GM19023 (cell line): Measurements from ENCODE around the gene CSF1R.
"Not testable (repeated sequence)": the region's sequence is repeated elsewhere in the genome, so short reads cannot be mapped to it uniquely, and the experiment has no call there.

Experiments used
- ATAC-seq: cut with Tn5 transposase; IDR thresholded peaks from one replicate; pipeline ENCODE4 v1.9.1; 2021; ENCODE audit warnings: mild to moderate bottlenecking, moderate library complexity; ENCODE audit not compliant: unreplicated experiment

CSF1R gene

DNA sequence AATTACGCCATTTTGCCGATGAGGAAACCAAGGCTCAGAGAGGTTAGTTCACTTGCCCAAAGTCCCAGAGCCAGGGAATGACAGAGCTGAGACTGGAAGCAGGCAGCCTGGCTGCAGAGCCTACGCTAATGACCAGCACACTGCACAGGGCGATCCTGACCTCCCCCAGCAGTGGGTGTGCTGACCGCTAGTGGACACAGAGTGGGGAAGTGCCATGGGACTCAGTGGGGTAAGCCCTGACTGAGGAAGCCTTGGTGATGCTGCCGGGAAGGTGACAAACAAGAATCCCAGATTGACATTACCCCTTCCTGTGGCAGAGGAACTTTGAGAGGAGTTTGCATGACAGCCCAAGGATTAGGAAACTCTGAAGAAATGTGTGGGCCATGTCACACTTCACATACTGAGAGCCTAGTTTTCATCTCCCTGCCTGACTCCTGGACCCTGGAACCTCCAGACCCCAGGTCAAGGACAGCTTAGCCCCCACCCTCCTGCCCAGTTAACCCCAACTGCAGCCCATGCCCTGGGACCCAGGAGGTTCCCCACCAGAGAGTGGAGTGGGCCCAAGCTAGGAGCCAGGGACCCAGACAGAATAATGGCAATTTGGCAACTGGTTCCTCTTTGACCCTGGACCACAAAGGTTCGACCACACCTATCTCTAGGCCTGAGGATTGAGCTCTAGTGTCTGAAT is 19.7 kb upstream of the CSF1R start:
- ATAC-seq, result no peak

DNA sequence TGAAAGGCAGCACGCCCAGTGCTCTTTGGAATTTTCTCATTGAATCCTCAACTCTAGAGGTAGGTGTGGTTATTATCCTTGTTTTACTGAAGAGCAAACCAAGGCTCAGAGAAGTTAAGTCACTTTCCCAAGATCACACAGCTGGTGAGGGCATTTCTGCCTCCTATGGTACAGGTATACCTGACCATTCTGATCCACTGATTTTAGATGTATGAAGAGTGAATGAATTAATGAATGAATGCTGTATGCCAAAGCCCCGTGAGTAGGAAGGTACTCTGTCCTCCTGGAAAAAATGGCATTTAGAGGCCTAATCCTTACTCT is 18.2 kb upstream of the CSF1R start:
- no peak for ATAC-seq

DNA sequence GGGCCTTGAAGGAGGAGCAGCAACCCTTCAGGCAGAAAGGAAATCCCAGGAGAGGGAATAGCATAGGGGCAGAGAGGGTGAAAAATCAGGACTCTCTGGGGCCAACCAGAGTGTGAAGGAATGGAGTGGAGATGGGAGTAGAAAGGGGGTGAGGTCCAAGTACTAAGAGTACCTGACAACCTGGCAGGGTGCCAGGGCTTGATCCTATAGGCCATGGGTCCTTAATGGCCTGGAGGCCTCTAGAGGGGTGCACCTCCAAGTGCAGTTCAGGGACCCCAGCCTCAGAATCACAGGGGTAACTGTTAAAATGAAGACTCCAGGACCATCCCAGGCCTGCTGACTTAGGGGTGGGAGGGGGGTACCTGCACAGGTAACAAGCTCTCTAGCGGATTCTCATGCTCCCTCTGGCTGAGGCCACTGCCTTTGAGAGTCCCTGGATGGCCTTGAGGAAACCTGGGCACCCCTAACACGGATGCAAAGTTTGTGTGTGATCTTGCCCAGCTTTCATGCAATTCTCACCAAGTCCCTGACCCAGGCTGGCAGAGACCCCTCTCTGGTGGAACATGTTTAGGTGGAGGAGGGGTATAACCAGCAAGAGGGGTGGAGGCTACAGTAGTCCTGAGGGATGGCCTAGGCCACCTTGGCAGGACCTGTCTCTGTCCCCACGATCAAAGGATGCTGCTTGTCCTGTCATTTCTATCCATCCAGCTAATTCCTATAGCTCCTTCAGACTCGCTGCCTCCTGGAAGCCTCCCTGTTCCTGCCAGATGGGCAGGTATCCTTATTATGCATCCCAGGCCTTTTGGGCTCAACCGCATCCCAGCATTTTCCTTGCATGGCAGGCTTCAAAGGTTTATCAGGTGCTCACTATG is 17.6 kb upstream of the CSF1R start:
- no peak for ATAC-seq

DNA sequence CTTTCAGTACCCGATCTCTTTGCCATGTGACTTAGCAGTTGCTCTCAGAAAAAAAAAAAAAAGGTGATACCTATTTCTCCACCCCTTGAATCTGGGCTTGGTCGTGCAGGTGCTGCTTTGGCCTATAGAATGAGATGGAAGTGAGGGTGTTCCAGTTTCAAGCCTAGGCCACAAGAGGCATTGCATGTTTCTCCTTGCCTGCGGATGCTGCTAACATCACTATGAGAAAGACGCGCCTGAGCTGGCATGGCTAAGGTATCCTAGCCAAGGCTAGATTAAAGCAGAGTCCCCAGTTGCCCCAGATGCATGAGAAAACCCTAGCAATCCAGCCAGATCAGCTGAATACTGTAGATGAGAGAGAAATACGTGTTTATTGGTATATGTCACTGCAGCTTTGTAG is 14.7 kb upstream of the CSF1R start:
- no peak for ATAC-seq

DNA sequence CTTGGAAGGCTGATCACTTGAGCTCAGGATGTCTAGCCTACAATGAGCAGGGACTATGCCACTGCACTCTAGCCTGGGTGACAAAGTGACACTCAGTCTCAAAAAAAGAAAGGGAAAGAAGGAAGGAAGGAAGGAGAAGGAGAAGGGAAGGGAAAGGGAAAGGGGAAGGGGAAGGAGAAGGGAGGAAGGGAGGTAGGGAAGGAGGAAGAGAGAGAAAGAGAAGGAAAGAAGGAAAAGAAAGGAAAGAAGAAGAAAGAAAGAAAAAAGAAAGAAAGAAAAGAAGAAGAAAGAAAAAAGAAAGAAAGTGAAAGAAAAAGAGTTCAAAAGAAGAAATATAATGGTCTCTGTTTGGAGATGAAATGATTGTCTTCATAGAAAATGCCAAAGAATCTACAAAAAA is 10.8 kb upstream of the CSF1R start:
- ATAC-seq, result no peak

DNA sequence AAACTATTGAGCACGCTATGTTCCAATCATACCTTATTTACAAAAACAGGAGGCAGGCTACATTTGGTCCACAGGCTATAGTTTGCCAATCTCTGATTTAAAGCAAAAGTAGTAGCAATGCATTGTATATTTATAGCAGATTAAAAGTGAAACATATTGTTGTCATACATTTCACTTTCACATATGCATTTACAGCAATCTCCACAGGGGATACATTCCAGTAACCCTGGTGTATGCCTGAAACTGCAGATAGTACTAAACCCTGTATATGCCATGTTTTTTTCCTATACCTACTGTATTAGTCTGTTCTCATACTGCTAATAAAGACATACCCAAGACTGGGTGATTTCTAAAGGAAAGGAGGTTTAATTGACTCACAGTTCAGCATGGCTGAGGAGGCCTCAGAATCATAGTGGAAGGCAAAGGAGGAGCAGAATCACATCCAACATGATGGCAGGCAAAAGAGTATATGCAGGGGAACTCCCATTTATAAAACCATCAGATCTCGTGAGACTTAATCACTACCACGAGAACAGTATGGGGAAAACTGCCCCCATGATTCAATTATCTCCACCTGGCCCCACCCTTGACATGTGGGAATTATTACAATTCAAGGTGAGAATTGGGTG is 5.9 kb upstream of the CSF1R start:
- ATAC-seq, result no peak

DNA sequence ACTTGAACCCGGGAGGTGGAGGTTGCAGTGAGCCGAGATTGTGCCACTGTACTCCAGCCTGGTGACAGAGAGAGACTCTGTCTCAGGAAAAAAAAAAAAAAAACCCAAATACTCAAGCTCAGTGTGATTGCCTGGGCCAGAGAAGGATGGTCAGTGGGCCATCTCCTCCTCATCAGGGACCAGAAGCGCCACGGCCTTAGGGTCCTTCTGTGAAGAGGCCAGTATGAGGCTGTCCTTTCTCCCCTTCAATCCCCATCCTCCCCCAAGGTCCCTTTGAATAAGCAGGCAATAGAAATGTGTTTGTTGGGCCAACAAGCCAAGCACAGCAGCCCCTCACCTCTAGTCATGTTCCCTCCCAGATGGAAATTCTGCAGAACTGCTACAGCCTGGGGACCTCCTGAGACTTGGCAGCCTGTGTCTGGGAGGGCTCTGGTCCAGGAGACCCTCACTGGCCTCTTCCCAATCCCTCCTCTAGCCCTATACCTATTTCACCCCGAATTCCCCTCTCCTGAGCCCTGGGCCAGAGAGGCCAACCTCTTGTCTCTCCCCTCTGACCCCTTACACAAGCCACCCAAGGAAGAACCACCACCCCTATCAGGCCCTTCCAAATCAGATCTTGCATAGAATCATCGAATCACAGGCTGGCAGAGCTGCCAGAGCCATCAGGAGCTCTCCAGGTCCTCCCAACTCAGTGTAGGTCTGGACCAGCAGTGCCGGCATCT is 1.0 kb downstream of the CSF1R start:
- ATAC-seq, result no peak

DNA sequence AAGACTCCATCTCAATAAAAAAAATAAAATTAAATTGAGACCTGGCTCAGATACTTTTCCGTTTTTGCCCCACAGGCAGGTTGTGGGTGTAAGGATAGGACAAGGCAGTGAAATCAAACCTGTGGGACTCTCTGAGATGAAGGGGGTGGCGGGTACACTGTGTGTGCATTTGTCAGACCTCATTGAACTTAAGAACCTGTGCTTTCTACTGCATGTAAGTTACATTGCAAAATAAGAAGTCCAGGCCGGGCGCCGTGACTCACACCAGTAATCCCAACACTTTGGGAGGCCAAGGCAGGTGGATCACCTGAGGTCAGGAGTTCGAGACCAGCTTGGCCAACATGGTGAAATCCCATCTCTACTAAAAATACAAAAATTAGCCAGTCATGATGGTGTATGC is 1.6 kb downstream of the CSF1R start:
- ATAC-seq, result not testable (repeated sequence)

DNA sequence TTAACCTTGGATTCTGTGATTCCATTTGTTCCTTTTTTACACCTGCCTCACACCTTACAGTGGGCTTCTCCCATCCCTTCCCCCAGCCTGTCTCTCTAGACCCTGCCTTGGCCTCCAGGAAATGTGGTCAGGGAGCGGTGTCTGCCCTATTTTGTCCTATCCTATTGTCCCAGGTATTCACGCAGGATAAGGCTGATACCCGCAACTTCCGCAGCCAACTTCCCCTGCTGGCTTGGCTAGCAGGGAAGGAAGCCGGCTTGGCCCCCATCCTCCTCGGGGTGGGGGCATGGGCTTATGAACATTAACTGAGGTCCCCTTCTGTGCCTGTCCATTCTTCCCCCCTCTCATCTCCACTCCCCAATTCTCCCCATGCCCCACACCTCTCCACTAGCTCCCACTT is 3.5 kb downstream of the CSF1R start:
- ATAC-seq, result no peak

DNA sequence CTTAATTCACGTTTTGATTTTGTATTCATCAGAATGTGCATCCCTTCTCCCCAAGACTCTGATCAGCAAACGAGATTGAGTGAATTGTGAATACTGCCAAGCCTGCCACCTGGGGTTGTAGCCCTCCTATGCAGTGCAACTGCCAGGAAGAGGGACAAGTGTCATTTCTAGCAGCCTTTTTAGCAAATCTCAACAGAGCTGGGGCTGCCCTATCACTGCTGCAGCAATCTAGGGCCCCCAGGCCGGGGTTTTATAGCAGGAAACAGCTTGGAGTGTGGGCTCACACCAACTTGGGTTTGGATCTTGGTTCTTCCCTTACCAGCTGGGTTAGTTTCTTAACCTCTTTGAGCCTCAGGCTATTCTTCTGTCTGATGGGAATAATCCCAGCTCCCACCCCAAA is 4.0 kb downstream of the CSF1R start:
- ATAC-seq, result peak; percentile 19

DNA sequence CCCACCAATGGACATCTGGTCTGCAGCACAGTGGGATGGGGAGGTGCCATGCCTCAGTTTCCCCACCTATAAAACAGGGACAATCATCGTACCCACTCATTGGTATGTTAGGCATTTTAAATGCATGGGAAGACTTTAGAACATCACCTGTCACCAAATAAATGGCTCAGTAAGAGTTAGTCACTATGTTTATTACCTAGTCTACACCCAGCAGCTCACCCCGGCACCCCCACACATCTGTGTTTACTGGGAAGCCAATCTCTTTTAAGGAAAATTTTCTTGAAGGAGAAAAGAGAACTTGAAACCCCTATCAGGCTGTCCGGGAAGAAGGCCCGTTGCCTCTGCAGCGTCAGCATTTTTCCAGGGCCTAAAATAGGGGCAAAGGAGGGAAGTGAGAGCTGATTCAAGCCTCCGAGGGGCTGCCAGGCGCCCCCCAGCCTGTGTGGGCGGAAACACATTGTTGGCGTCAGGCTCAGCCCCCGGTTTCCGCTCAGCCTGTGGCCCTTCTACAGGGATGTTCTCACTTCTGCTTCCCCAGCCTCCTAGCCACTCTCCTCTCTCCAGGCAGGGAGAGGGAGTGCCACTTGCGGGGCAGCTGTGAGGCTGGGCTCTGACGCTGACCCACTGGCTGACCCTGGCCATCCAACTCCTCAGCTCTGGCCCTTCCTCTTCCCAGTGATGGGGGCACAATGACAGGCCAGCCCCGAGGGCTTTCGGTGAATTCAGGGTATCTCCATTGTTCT is 4.6 kb downstream of the CSF1R start:
- peak; percentile 79 for ATAC-seq

DNA sequence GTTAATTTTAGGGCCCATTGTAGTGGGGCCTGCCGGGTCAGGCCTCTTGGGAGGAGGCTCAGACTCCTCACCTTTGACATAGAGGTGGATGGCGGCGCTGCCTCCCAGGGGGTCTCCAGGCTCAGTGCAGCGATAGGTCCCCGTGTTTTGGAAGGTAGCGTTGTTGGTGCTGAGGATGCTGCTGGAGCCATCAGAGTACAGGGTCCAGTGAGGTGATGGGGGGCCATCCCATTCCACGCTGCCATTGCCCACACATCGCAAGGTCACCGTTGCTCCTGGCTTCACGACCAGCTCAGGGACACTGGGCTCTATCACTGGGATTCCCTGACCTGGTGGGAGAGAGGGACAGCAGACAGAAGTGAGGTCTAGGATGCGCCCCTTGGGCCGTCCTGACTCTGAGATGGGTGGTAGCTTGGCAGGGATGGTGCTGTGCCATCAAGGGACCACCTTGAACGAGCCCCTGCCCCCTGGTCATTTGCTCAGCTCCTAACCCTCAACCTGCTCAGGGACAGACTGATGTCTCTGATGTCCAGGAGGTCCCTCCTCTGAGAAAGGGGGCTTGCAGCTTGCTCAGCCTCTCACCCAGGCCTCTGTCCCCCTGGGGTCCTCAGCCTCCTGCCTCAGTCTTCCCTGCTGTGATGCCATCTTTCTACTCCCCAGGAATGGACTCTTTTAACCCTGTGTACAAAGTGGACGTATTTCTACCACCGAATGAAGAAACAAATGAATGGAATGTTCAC is 5.5 kb downstream of the CSF1R start:
- ATAC-seq, result no peak

DNA sequence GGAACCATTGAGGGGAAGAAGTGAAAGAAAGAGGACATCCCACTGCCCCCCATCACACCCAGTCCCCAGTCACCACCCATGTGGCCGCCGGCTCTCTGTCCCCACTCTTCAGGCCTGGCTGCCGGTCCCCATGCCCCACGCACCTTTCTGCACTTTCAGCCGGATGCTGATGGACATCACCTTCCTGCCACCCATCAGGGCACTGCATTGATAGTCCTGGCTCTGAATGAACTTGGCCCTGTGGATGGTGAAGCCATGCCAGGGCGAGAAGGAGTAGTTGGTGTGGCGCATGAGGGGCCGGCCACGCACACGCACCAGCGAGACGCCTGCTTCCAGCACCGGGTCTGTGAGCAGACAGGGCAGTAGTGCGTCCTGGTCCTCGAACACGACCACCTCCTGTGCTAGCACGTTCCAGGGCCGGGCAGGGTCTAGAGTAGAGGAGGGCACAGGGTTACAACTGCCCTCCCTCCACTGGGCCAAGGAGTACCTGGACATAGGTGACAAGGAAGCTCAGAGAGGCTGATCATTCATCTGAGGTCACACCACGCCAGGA is 6.4 kb downstream of the CSF1R start:
- no peak for ATAC-seq

DNA sequence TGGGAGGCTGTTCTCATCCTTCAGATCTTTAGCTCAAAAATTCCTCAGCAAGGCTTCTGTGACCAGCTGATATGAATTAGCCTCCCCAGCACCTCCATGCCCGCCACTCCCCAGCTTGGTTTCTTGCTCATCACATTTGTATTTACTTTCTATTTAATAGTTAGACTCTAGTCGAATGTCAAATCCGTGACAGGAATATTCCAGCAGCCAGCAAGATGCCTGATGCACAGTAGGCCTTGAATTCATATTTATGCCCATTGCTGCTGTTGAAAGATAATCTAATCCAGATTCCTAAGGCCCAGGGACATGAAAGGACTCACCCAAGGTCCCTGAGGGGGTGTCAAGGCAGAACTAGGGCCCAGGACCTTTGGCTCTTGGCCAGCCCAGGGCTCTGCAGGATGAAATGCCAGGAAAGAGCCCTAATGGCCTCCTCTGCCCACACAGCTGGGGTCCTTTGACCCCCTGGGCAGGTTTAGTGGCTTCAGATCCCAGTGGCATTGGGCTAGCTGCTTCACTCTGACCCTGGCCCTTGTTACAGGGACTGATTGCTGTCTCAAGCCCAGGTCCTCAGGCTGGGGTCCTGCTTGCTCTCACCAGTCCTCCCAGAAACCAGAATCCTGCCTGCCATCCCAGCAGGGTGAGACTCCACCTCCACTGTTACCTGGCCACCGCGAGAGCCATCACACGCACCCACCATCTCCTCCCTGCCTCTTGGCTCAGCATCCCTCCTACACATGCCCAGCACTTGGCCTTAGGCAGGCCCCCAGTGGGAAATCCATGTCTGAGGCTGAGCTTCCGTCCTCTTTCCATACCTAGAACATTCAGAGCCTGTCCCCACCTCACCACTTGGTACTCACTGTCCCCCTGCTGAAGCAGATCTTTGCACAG is 7.3 kb downstream of the CSF1R start:
- no peak for ATAC-seq

DNA sequence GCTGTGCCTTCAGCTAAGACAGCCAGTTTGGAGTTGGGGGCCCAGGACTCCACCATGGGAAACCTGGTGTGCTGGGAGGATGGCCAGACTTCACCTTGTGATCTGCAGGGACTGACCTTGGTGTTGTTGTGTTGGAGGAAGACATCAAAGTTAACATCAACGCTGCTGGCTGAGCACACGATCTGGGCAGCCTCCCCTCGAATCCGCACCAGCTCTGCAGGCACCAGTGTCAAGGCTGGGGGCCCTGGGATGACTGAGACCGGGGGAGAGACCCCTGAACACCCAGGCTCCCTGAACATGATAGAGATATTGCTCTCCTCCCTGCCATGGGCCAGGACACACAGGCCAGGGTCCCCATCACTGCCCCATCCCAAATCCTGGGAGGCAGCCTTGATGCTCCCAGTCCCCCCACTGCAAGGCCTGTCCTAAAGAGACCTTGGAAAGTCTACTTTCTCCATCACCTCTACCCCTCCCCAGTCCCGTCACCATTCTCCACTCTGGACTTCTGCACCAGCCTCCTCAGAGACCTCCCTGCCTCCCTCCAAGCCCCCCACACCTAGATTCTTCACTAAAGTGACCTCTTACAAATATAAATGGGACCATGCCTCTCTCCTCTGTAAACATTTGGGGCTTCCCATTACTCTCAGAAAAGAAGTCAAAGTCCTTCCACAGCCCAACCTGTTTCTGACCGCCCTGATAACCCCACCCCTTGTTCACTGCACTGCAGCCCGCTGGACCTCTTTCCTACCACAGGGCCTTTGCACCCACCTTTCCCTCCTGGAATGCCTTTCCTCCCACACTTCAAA is 8.2 kb downstream of the CSF1R start:
- no peak for ATAC-seq

DNA sequence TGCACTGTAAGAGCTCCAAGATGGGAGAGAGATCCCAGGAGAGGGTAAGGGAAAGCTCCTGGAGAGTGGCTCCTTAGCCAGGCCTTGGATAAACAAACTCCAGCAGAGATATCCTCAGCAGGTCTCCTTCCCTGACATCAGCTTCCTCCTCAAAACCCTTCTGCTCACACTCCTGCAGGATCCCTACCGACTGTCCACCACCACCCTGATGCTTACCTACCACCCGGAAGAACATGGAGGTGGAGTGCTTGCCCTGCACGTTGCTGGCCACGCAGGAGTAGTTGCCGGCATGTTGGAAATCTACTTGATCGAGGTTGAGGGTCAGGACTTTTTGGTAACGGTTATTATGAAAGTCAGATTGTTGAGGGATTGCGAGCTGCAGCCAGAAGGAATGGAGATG is 9.3 kb downstream of the CSF1R start:
- no peak for ATAC-seq

DNA sequence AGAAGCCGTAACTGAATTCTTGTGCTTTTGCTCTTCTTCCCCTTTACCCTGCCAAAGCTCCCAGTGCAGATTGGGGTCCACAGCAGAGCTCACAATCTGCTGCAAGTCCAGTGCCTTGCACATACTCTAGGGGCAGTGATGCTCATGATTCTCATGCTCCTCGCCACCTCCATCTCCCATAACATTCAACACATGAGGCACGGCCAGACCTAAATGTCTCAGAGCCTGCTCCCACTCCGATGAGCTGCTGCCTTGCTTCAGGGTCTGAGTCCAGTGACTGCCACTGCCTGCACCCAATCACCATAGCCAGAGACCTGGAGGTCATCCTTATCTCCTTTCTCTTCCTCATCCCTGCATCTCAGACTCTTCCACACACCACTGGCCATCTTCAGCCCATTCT is 10.5 kb downstream of the CSF1R start:
- ATAC-seq, result no peak

DNA sequence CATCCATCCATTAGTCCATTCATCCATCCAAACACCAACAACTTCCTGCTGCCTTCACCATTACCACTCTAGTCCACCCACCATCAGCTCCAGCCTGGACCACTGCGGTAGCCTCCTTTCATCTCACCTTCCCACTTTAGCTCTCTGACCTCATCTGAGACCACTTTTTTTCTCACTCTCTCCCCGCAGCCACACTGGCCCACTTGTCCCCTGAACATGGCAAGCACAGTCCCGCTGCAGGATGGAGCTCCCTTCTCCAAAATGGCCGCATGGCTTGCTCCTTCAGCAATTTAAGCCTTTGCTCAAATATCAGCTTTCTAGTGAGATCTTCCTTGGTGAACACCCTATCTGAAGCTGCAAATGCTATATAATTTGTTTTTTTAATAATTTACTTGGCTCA is 11.1 kb downstream of the CSF1R start:
- ATAC-seq, result no peak
